ENCODE results near the gene LRP8. TPM values are rescaled to one million over a fixed set of nuclear protein-coding genes. Genes with fewer than 3 reads are reported as not detected.

LRP8 gene
- total and polyA plus RNA-seq, 2 of the 13 experiments (the other 11 are each of a cell fraction or from before 2014, with no cell fraction given) = 17.3 to 17.4 TPM

DNA sequence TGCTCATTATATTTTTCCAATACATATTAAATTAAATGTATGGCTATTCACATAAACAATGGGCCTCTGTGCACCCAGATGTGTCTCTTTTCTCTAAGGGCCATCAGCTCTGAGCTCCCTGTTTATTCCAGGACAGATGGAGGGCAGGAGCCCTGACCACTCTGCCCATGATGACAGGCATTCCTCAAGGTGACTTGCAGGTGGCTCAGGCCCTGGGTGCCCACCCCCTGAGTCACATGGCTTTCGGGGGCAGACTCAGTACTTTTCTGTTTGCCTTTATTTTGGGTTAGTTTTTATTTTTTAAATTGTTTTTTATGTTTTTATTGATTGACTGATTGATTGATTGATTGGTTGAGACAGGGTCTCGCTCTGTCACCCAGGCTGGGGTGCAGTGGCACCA, 6.4 kb upstream of the LRP8 start:
- in situ Hi-C loops (cut with HindIII; ENCODE audit: extremely low pct_ligation_motif_present, low pct_unique_long_range_greater_than_20kb) = no loop called here
- Histone ChIP-seq H3K4me3 (replicated peaks in 1 of 3; ENCODE audit: insufficient read depth in 1 of 3, low read depth in 2 of 3, low read length in 3 of 3) (no peak overlapping the region), H3K79me2 (ENCODE audit: insufficient read depth, low read length) (no peaks in the 10 kb centered on the region), H3K36me3 (replicated peaks in 1 of 2; ENCODE audit: control insufficient read depth in 1 of 2, insufficient read depth in 2 of 2, low read length in 2 of 2) (no peaks in the 10 kb centered on the region), H3K9ac (ENCODE audit: insufficient read depth, low read depth, low read length) (no peak overlapping the region), H4K20me1 (ENCODE audit: insufficient read depth, low read length) (no peaks in the 10 kb centered on the region), H3K27me3 (ENCODE audit: control insufficient read depth in 1 of 2, insufficient read depth in 2 of 2, low read length in 2 of 2) (peaks cover 0 to 38% of the 10 kb centered on the region in 2 experiments; a peak in 4 of 5 replicates), H3K9me3 (ENCODE audit: low read length) (no peaks in the 10 kb centered on the region), H3K4me1 (ENCODE audit: insufficient read depth, low read length) (no peaks in the 10 kb centered on the region), H3K4me2 (ENCODE audit: low read depth, low read length) (no peak overlapping the region), H3K27ac (ENCODE audit: extremely low read length, insufficient read depth, low read length) (no peak overlapping the region), H2AFZ (ENCODE audit: low read length) (no peak overlapping the region)
- intact Hi-C loops (cut with micrococcal nuclease; ENCODE audit: unreplicated experiment) = no loop called here
- 35% methylated on average over 2 of the region's 2 CpGs for WGBS (ENCODE audit: low lambda C conversion rate)
- no TSS peak for BruUV-seq (replicated peaks)
- ChIA-PET CTCF (ENCODE audit: low intra/inter-chr PET ratio, low total read pairs) (no interaction called here), POLR2A (no interaction called here)
- ATAC-seq (no peak), FAIRE-seq (no peak), DNase-seq (ENCODE audit: low spot score) (no peak)
- TF ChIP-seq GATA4 (IDR thresholded peaks at IDR 0.05; ENCODE audit: borderline replicate concordance, low read depth) = no peak
- TF ChIP-seq RXRA (CRISPR knock-in tag; IDR thresholded peaks at IDR 0.05) = no peak
- no peak for TF ChIP-seq ZC3H4 (CRISPR knock-in tag; IDR thresholded peaks at IDR 0.05; ENCODE audit: borderline replicate concordance)
- no peak for TF ChIP-seq TBX2 (CRISPR knock-in tag; IDR thresholded peaks at IDR 0.05; ENCODE audit: borderline replicate concordance)
- TF ChIP-seq, protein P1, sequence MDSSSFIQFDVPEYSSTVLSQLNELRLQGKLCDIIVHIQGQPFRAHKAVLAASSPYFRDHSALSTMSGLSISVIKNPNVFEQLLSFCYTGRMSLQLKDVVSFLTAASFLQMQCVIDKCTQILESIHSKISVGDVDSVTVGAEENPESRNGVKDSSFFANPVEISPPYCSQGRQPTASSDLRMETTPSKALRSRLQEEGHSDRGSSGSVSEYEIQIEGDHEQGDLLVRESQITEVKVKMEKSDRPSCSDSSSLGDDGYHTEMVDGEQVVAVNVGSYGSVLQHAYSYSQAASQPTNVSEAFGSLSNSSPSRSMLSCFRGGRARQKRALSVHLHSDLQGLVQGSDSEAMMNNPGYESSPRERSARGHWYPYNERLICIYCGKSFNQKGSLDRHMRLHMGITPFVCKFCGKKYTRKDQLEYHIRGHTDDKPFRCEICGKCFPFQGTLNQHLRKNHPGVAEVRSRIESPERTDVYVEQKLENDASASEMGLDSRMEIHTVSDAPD (CRISPR knock-in tag; IDR thresholded peaks at IDR 0.05) = no peak
- no peak for TF ChIP-seq ZNF333 (CRISPR knock-in tag; IDR thresholded peaks at IDR 0.05; ENCODE audit: borderline replicate concordance)
- TF ChIP-seq ETV6 (CRISPR knock-in tag; conservative IDR thresholded peaks at IDR 0.05) = no peak
- TF ChIP-seq ZSCAN29 (CRISPR knock-in tag; conservative IDR thresholded peaks at IDR 0.05) = no peak
- TF ChIP-seq ZBTB38 (CRISPR knock-in tag; IDR thresholded peaks at IDR 0.05) = no peak
- TF ChIP-seq HNRNPK (IDR thresholded peaks at IDR 0.05; ENCODE audit: low read depth, low read length, poor library complexity, severe bottlenecking) = no peak
- no peak for TF ChIP-seq ZNF232 (CRISPR knock-in tag; IDR thresholded peaks at IDR 0.05; ENCODE audit: borderline replicate concordance)
- TF ChIP-seq, protein P2, sequence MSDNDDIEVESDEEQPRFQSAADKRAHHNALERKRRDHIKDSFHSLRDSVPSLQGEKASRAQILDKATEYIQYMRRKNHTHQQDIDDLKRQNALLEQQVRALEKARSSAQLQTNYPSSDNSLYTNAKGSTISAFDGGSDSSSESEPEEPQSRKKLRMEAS (IDR thresholded peaks at IDR 0.05) = no peak
- TF ChIP-seq, protein P3, sequence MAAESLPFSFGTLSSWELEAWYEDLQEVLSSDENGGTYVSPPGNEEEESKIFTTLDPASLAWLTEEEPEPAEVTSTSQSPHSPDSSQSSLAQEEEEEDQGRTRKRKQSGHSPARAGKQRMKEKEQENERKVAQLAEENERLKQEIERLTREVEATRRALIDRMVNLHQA (CRISPR knock-in tag; IDR thresholded peaks at IDR 0.05) = no peak
- TF ChIP-seq ISL2 (CRISPR knock-in tag; IDR thresholded peaks at IDR 0.05) = no peak
